Coronary artery (tissue), 2 donors: ENCODE results near the gene TPM1.

Experiments
- DNase-seq: peaks from one replicate; pipeline ENCODE4 v3.0.0-alpha.2; 2017; ENCODE audit warnings: low spot score
- H3K27ac ChIP-seq, 2 donors: fragments of 200-600 bp; sonication (generic); one replicate each; pipeline ENCODE4 v1.5.1; 2016 to 2019
- H3K4me3 ChIP-seq: fragments of 200-600 bp; sonication (generic); 2 replicates; pipeline ENCODE4 v1.5.1; 2016; ENCODE audit warnings: mild to moderate bottlenecking, moderate library complexity
- TF ChIP-seq, protein P1 (sequence below): fragments of 200-600 bp; sonication (generic); IDR thresholded peaks from one replicate; pipeline ENCODE4 v1.5.1; 2019; ENCODE audit warnings: antibody characterized with exemption

Gene TPM1

DNA sequence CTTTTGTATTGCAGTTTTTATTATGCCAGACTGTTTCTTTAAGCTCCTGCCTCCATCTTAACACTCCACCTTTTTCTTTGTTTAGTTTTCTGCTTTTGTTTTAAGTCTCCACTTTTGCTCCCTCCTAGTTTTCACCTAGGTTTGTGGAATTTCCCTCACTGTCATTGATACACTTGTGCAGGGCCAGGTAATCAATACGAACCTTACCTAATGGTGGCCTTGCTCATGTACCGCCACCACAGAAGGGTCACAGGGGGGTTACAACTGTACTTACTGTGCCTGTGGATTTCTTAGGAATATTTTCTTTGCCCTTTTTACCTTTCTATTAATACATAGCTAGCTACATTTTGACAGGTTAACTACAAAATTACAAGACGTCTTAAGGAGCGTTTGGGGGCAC lies 43.4 kb upstream of the TPM1 start:
- Histone ChIP-seq H3K4me3 (no peak overlapping the region), H3K27ac (no peak overlapping the region)
- DNase-seq, result no peak
- TF ChIP-seq, protein P1, sequence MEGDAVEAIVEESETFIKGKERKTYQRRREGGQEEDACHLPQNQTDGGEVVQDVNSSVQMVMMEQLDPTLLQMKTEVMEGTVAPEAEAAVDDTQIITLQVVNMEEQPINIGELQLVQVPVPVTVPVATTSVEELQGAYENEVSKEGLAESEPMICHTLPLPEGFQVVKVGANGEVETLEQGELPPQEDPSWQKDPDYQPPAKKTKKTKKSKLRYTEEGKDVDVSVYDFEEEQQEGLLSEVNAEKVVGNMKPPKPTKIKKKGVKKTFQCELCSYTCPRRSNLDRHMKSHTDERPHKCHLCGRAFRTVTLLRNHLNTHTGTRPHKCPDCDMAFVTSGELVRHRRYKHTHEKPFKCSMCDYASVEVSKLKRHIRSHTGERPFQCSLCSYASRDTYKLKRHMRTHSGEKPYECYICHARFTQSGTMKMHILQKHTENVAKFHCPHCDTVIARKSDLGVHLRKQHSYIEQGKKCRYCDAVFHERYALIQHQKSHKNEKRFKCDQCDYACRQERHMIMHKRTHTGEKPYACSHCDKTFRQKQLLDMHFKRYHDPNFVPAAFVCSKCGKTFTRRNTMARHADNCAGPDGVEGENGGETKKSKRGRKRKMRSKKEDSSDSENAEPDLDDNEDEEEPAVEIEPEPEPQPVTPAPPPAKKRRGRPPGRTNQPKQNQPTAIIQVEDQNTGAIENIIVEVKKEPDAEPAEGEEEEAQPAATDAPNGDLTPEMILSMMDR, result no peak

DNA sequence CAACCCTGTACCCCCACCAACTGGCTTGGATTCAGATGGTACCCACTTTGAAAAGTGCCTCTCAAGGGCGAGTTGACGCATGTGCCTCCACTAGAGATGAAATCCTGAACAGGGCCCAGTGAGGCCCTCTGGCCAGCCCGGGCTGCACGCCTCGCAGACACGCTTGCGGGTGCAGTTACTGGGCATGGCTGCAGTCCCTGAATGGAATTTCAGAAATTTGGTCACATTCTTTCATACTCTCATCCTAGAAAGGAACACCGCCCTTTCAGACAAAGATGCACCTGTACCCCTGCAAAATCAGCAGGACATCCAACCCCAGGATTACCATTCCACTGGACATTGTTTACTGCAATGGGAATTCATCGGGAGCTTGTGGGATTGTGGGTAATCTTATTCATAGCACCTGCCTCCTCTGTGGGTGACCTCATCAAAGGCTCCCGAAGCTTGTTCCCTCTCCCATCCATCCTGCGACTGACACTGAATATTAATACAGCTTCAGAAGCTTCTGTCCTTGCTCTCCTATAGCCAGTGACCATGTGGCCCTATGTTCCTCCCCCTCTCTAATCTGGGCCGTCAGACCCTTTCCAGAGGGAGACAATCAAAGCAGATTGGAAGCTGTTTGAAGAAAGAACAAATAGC lies 42.5 kb upstream of the TPM1 start:
- no peak overlapping the region for H3K27ac ChIP-seq
- DNase-seq, result no peak
- TF ChIP-seq, protein P1, result no peak

DNA sequence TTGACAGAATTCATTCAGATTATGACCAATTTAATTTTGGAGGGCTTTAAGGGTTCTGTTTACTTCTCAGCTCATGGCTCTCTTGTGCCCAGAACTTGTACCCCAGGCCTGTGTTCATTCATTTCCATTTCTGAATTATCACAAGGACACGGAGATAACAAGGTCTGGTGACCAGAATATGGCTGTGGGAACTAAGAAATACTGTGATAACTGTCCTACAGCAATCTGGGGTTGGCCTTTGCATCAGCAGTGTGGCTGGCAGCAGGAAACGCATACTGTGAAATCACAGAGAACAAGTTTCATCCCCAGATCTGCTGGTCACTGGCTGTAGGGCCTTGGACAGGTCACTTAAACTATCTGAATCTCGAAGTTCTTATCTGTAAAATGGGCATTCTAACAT lies 41.8 kb upstream of the TPM1 start:
- no peak overlapping the region for H3K4me3 ChIP-seq
- no peak for DNase-seq
- H3K27ac ChIP-seq, result no peak overlapping the region
- TF ChIP-seq, protein P1, result no peak

More for the DNA sequence above, 42.5 kb upstream of the TPM1 start:
- no peak overlapping the region for H3K4me3 ChIP-seq

DNA sequence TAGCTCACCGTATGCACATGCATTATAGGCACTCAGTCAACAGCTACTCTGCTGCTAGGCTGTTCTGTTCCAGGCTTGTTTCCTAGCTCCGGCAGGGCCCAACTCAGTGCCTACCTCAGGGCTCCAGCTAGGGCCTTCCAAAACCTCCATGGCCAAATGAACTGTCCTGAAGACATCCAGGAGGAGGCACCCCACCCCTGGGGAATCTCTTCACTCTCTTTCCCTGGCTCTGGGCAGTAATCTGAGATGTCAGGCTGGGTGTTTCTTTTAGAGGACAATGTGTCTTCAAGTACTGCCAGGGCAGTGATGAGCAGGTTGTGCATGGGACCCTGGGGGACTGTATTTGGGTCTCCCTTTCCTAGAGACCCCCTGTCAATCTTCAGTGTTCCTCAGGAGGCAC lies 38.3 kb upstream of the TPM1 start:
- no peak for DNase-seq
- H3K27ac ChIP-seq, result no peak overlapping the region
- TF ChIP-seq, protein P1, result no peak
- H3K4me3 ChIP-seq, result no peak overlapping the region

DNA sequence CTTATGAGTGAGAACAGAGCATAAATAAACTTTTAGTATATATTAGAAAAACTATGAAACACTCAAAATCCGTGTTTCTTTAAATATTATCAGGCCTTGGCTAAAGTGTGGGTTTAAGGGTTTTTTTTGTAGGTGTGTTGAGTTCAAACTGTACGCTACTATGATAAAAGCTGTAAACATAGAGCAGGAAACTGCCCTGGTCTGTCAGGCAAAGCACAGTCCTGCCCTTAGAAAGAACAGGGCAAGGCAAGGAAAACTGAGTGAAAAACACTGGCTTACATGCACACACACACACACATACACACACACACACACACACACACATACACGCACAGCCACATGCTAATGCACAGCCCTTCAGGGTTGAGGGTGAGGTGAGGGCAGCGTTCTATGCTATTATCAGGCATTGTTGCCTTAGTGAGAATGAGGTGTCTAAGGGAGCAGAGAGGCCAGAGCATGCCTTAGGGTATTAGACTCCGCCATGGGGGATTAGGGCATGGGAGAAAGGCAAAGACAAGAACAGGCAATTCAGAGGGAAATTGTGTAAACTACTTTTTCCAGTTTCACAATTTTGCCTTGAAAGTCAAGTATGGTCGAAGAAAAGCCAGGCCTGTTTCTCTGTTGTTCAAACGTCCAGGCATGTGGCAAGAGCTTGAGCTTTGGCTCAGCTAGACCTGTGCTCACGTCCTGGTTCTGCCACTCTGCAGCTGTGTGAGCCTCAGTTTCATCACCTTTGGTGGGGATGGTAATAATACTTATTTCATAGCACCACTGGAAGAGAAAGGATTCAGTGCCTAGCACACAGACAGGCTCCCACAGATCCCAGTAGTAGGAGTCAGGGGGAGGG lies 36.3 kb upstream of the TPM1 start:
- no peak for DNase-seq
- TF ChIP-seq, protein P1, result no peak
- Histone ChIP-seq H3K27ac (no peak overlapping the region), H3K4me3 (no peak overlapping the region)

DNA sequence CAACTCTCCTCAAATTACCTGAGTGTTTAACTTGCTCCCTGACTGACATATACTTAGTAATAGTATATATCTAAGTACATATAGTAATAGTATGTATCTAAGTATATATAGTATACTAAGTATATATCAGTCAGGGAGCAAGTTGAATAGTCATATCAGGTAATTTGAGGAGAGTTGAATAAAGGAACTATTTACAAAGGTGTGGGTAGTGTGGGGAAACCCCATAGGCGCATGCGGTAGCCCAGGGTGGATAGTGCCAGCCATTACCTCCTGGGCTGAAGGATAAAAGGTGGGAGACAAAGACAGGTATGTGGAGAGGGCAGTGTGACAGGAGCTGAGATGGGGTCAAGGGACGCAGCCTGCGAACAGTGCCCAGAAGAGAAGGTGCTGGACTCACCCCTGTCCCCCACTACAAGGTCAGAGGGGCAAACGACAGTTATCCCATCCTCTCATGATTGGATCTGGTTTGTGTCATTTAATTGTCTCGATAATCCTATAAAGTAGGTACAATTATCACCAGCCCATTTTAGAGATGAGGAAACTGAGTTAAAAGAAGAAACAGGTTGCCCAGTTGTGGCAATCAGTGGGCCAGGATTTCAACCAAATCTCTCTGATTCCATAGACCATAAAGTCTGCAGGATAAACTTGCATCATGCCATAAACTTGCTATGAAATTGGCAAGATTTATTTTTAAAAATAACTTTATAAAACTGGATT lies 34.1 kb upstream of the TPM1 start:
- H3K27ac ChIP-seq, result no peak overlapping the region
- H3K4me3 ChIP-seq, result no peak overlapping the region
- DNase-seq, result no peak
- TF ChIP-seq, protein P1, result no peak
